ENCODE measurements around the gene SETD1B. TPM values are rescaled to one million over a fixed set of nuclear protein-coding genes. Genes with fewer than 3 reads are reported as not detected.

Gene SETD1B
- polyA plus RNA-seq, 1 donor from 2014 or later, result 2.6 TPM

- H2AFZ ChIP-seq (ENCODE audit: low read depth, low read length), result no peak overlapping the region
- no peak overlapping the region for H3K27ac ChIP-seq (ENCODE audit: low read length)
- no peak overlapping the region for H3K4me2 ChIP-seq (ENCODE audit: low read length)
- no peak overlapping the region for H3K9ac ChIP-seq (ENCODE audit: low read length)
- H3K4me3 ChIP-seq (ENCODE audit: low read length), result no peak overlapping the region
- H3F3A ChIP-seq (ENCODE audit: insufficient read depth, low read length, poor library complexity, severe bottlenecking), result no peaks in the 10 kb centered on the region
- no peaks in the 10 kb centered on the region for H3K9me2 ChIP-seq (ENCODE audit: insufficient read depth, low read length)
- no peaks in the 10 kb centered on the region for H3K9me3 ChIP-seq (ENCODE audit: low read length)
- no peaks in the 10 kb centered on the region for H3K36me3 ChIP-seq (ENCODE audit: insufficient read depth, low read length)
- H3K79me2 ChIP-seq (replicated peaks; ENCODE audit: insufficient read depth, low read length), result peaks cover 4% of the 10 kb centered on the region
- H4K20me1 ChIP-seq (ENCODE audit: insufficient read depth), result peaks cover 14% of the 10 kb centered on the region
- TF ChIP-seq SMC3 (conservative IDR thresholded peaks at IDR 0.05; ENCODE audit: poor library complexity), result no peak
- TF ChIP-seq RAD21 (conservative IDR thresholded peaks at IDR 0.05), result no peak
- TF ChIP-seq REST (IDR thresholded peaks at IDR 0.05; ENCODE audit: borderline replicate concordance), result no peak
- H3K27me3 ChIP-seq (ENCODE audit: insufficient read depth, low read depth, low read length), result peaks cover 11% of the 10 kb centered on the region
Observed at GRCh38 chr12:121791671-121792551, 11.9 kb upstream of the SETD1B start.

GRCh38 chr12:121792607-121793439 is 11.0 kb upstream of the SETD1B start:
- Histone ChIP-seq H3K4me2 (ENCODE audit: low read length) (no peak overlapping the region), H4K20me1 (ENCODE audit: insufficient read depth) (peaks cover 23% of the 10 kb centered on the region), H3F3A (ENCODE audit: insufficient read depth, low read length, poor library complexity, severe bottlenecking) (no peaks in the 10 kb centered on the region)

More at GRCh38 chr12:121792607-121793439, 11.0 kb upstream of the SETD1B start:
- Histone ChIP-seq H3K79me2 (replicated peaks; ENCODE audit: insufficient read depth, low read length) (peaks cover 13% of the 10 kb centered on the region), H3K4me3 (ENCODE audit: low read length) (peak overlapping the region; percentile 62), H3K27ac (ENCODE audit: low read length) (no peak overlapping the region), H3K36me3 (ENCODE audit: insufficient read depth, low read length) (no peaks in the 10 kb centered on the region), H3K27me3 (ENCODE audit: insufficient read depth, low read depth, low read length) (peaks cover 11% of the 10 kb centered on the region), H3K9me2 (ENCODE audit: insufficient read depth, low read length) (no peaks in the 10 kb centered on the region), H3K9me3 (ENCODE audit: low read length) (no peaks in the 10 kb centered on the region), H2AFZ (ENCODE audit: low read depth, low read length) (no peak overlapping the region), H3K9ac (ENCODE audit: low read length) (no peak overlapping the region)
- TF ChIP-seq RAD21 (conservative IDR thresholded peaks at IDR 0.05) (no peak), EZH2 (IDR thresholded peaks at IDR 0.05; ENCODE audit: borderline replicate concordance, insufficient read depth, low read length, poor library complexity, severe bottlenecking) (no peak), POLR2AphosphoS5 (IDR thresholded peaks at IDR 0.05) (no peak), SMC3 (conservative IDR thresholded peaks at IDR 0.05; ENCODE audit: poor library complexity) (no peak), REST (IDR thresholded peaks at IDR 0.05; ENCODE audit: borderline replicate concordance) (no peak), TAF1 (IDR thresholded peaks at IDR 0.05; ENCODE audit: low read depth) (no peak), EP300 (conservative IDR thresholded peaks at IDR 0.05; ENCODE audit: poor library complexity, severe bottlenecking) (no peak), MXI1 (conservative IDR thresholded peaks at IDR 0.05; ENCODE audit: poor library complexity, severe bottlenecking) (no peak)
- TF ChIP-seq, protein P1, sequence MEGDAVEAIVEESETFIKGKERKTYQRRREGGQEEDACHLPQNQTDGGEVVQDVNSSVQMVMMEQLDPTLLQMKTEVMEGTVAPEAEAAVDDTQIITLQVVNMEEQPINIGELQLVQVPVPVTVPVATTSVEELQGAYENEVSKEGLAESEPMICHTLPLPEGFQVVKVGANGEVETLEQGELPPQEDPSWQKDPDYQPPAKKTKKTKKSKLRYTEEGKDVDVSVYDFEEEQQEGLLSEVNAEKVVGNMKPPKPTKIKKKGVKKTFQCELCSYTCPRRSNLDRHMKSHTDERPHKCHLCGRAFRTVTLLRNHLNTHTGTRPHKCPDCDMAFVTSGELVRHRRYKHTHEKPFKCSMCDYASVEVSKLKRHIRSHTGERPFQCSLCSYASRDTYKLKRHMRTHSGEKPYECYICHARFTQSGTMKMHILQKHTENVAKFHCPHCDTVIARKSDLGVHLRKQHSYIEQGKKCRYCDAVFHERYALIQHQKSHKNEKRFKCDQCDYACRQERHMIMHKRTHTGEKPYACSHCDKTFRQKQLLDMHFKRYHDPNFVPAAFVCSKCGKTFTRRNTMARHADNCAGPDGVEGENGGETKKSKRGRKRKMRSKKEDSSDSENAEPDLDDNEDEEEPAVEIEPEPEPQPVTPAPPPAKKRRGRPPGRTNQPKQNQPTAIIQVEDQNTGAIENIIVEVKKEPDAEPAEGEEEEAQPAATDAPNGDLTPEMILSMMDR (IDR thresholded peaks at IDR 0.05; ENCODE audit: poor library complexity, severe bottlenecking), result no peak

All from neural cell (in vitro differentiated cells).